Activated T-cell treated with anti-CD3 and anti-CD28 coated beads, Interleukin-2, amount 50 U/mL, for 4 hours (primary cell): ENCODE results near the gene IFNB1. TPM values are rescaled to one million over a fixed set of nuclear protein-coding genes. Genes with fewer than 3 reads are reported as not detected.

Experiments used
- ATAC-seq, 2 donors: fragments of 200-7000 bp; cut with Tn5 transposase; one replicate each; pipeline ENCODE4 v1.10.0; 2021
- DNase-seq: peaks from one replicate; pipeline ENCODE4 v3.0.0-alpha.2; 2020
- H3K27me3 Mint-ChIP-seq: one replicate; pipeline ENCODE4 v1.8.0; 2021; ENCODE audit warnings: low read depth, mixed read lengths
- H3K36me3 Mint-ChIP-seq: one replicate; pipeline ENCODE4 v1.8.0; 2022; ENCODE audit warnings: mixed read lengths; ENCODE audit not compliant: insufficient read depth
- H3K4me1 Mint-ChIP-seq: one replicate; pipeline ENCODE4 v1.8.0; 2021; ENCODE audit warnings: low read depth, mixed read lengths
- H3K4me3 Mint-ChIP-seq: one replicate; pipeline ENCODE4 v1.8.0; 2021; ENCODE audit warnings: mild to moderate bottlenecking, moderate library complexity, mixed read lengths
- H3K9me3 Mint-ChIP-seq: one replicate; pipeline ENCODE4 v1.8.0; 2021; ENCODE audit warnings: mixed read lengths
- total RNA-seq, 3 donors: library from RNA; stranded (reverse); gene quantifications; one replicate each; pipeline ENCODE4 v1.2.1, GENCODE V29; 2021

The IFNB1 gene
- total RNA-seq, 3 donors from 2014 or later = not detected

GRCh38 chr9:21039302-21039701, 38.4 kb downstream of the IFNB1 start:
- peaks cover 2% of the 10 kb centered on the region for H3K27me3 Mint-ChIP-seq
- H3K36me3 Mint-ChIP-seq = no peaks in the 10 kb centered on the region
- H3K4me1 Mint-ChIP-seq = peaks cover 13% of the 10 kb centered on the region
- DNase-seq (no peak), ATAC-seq (no peak)
- no peaks in the 10 kb centered on the region for H3K9me3 Mint-ChIP-seq
- no peak overlapping the region for H3K4me3 Mint-ChIP-seq

GRCh38 chr9:21037278-21037677, 40.5 kb downstream of the IFNB1 start:
- DNase-seq = no peak
- Mint-ChIP-seq H3K9me3 (no peaks in the 10 kb centered on the region), H3K4me3 (no peak overlapping the region), H3K27me3 (peaks cover 2% of the 10 kb centered on the region), H3K4me1 (peaks cover 23% of the 10 kb centered on the region), H3K36me3 (no peaks in the 10 kb centered on the region)
- ATAC-seq = no peak

GRCh38 chr9:21031808-21032183, 45.9 kb downstream of the IFNB1 start:
- Mint-ChIP-seq H3K4me1 (peaks cover 20% of the 10 kb centered on the region), H3K9me3 (no peaks in the 10 kb centered on the region), H3K36me3 (peaks cover 1% of the 10 kb centered on the region), H3K27me3 (peaks cover 2% of the 10 kb centered on the region), H3K4me3 (peak overlapping the region; percentile 76)
- DNase-seq (no peak), ATAC-seq (no peak)

GRCh38 chr9:21031091-21031807, 46.5 kb downstream of the IFNB1 start, which contains the start of gene HACD4:
HACD4 (minus strand) TSS chr9:21031640; CDS start chr9:21031590, 50 bp downstream.
- H3K9me3 Mint-ChIP-seq = no peaks in the 10 kb centered on the region
- peaks cover 6% of the 10 kb centered on the region for H3K36me3 Mint-ChIP-seq
- DNase-seq (peak; percentile 44), ATAC-seq (peak; percentile 72 to 74)
- H3K4me1 Mint-ChIP-seq = peaks cover 24% of the 10 kb centered on the region
- H3K27me3 Mint-ChIP-seq = peaks cover 2% of the 10 kb centered on the region
- H3K4me3 Mint-ChIP-seq = peak within 1 kb of the TSS; percentile 76

GRCh38 chr9:21030389-21031035, 47.2 kb downstream of the IFNB1 start:
- H3K4me3 Mint-ChIP-seq = no peak overlapping the region
- no peak for DNase-seq
- H3K36me3 Mint-ChIP-seq = peaks cover 11% of the 10 kb centered on the region
- no peaks in the 10 kb centered on the region for H3K9me3 Mint-ChIP-seq
- peaks cover 30% of the 10 kb centered on the region for H3K4me1 Mint-ChIP-seq
- H3K27me3 Mint-ChIP-seq = no peaks in the 10 kb centered on the region
- ATAC-seq = peak; percentile 81 to 83

- Mint-ChIP-seq H3K4me1 (peaks cover 30% of the 10 kb centered on the region), H3K36me3 (peaks cover 11% of the 10 kb centered on the region), H3K4me3 (no peak overlapping the region), H3K27me3 (no peaks in the 10 kb centered on the region), H3K9me3 (no peaks in the 10 kb centered on the region)
- DNase-seq (no peak), ATAC-seq (no peak)
These were observed 48.1 kb downstream of the IFNB1 start for GRCh38 chr9:21029661-21030060.

GRCh38 chr9:21028466-21028865, 49.3 kb downstream of the IFNB1 start:
- DNase-seq (no peak), ATAC-seq (peak in 1 of 2 donors; percentile 17)
- H3K4me1 Mint-ChIP-seq = peaks cover 36% of the 10 kb centered on the region
- no peaks in the 10 kb centered on the region for H3K27me3 Mint-ChIP-seq
- no peak overlapping the region for H3K4me3 Mint-ChIP-seq
- peaks cover 19% of the 10 kb centered on the region for H3K36me3 Mint-ChIP-seq
- H3K9me3 Mint-ChIP-seq = no peaks in the 10 kb centered on the region

GRCh38 chr9:21027295-21027694, 50.4 kb downstream of the IFNB1 start:
- Mint-ChIP-seq H3K27me3 (no peaks in the 10 kb centered on the region), H3K4me3 (no peak overlapping the region), H3K36me3 (peaks cover 22% of the 10 kb centered on the region), H3K4me1 (peaks cover 30% of the 10 kb centered on the region), H3K9me3 (no peaks in the 10 kb centered on the region)
- ATAC-seq (no peak), DNase-seq (no peak)

Other genes starting within 250 kb of the IFNB1 start
- gene HACD4, start 46.3 kb downstream of the IFNB1 start, total RNA-seq = 1 to 10 TPM; 1.2 to 1.4 (median 1.2) TPM
- gene IFNW1, start 63.9 kb upstream of the IFNB1 start, total RNA-seq = not detected
- not detected for gene IFNA21, start 88.7 kb upstream of the IFNB1 start, total RNA-seq
- gene IFNA4, start 109.6 kb upstream of the IFNB1 start, total RNA-seq = not detected
- not detected for gene IFNA7, start 124.3 kb upstream of the IFNB1 start, total RNA-seq
- not detected for gene IFNA10, start 129.2 kb upstream of the IFNB1 start, total RNA-seq
- not detected for gene IFNA16, start 139.4 kb upstream of the IFNB1 start, total RNA-seq
- not detected for gene IFNA17, start 150.3 kb upstream of the IFNB1 start, total RNA-seq
- gene IFNA14, start 162.1 kb upstream of the IFNB1 start, total RNA-seq = not detected
- not detected for gene IFNA5, start 227.4 kb upstream of the IFNB1 start, total RNA-seq